HEK293T (cell line): ENCODE data around the gene TCF7L2.

Source experiments
- CTCF ChIA-PET: fragments of 350-600 bp; formaldehyde crosslinking; extraction: SDS; loops from one replicate; lab custom pipeline; 2021; ENCODE audit warnings: antibody characterized with exemption, inconsistent platforms; lab: Yijun Ruan, JAX
- POLR2A ChIA-PET: fragments of 350-600 bp; formaldehyde crosslinking; extraction: SDS; loops from one replicate; lab custom pipeline; 2020; ENCODE audit warnings: antibody characterized with exemption, inconsistent platforms; lab: Yijun Ruan, JAX
- DNase-seq: peaks from one replicate; pipeline ENCODE4 v3.0.0; 2012; ENCODE audit warnings: mixed read lengths; ENCODE audit errors: extremely low spot score
- ARNT ChIP-seq: fragments of 450-650 bp; IDR thresholded peaks from 2 replicates; pipeline ENCODE4 v1.6.1; 2017; ENCODE audit warnings: mild to moderate bottlenecking
- BHLHE40 ChIP-seq: fragments of 450-650 bp; IDR thresholded peaks from 2 replicates; pipeline ENCODE4 v1.6.1; 2016; ENCODE audit warnings: mild to moderate bottlenecking, moderate library complexity, borderline replicate concordance
- CTBP1 ChIP-seq: fragments of 450-650 bp; IDR thresholded peaks from 2 replicates; pipeline ENCODE4 v1.6.1; 2016; ENCODE audit warnings: borderline replicate concordance
- ELF4 ChIP-seq: fragments of 450-650 bp; IDR thresholded peaks from 2 replicates; pipeline ENCODE4 v1.6.1; 2017; ENCODE audit warnings: antibody characterized with exemption
- FOXA1 ChIP-seq: fragments of 450-650 bp; IDR thresholded peaks from 2 replicates; pipeline ENCODE4 v1.6.1; 2016; ENCODE audit warnings: mild to moderate bottlenecking
- FOXK2 ChIP-seq: fragments of 450-650 bp; IDR thresholded peaks from 2 replicates; pipeline ENCODE4 v1.6.1; 2016; ENCODE audit warnings: mild to moderate bottlenecking
- FOXM1 ChIP-seq: fragments of 450-650 bp; IDR thresholded peaks from 2 replicates; pipeline ENCODE4 v1.6.1; 2017; ENCODE audit warnings: mild to moderate bottlenecking, borderline replicate concordance
- L3MBTL2 ChIP-seq: fragments of 450-650 bp; conservative IDR thresholded peaks from 2 replicates; pipeline ENCODE4 v1.6.1; 2016; ENCODE audit warnings: mild to moderate bottlenecking
- LEF1 ChIP-seq: fragments of 450-650 bp; IDR thresholded peaks from 2 replicates; pipeline ENCODE4 v1.6.1; 2017; ENCODE audit warnings: mild to moderate bottlenecking, borderline replicate concordance
- NFRKB ChIP-seq: fragments of 450-650 bp; IDR thresholded peaks from 2 replicates; pipeline ENCODE4 v1.6.1; 2016; ENCODE audit warnings: mild to moderate bottlenecking, moderate library complexity
- SP1 ChIP-seq: fragments of 450-650 bp; IDR thresholded peaks from 2 replicates; pipeline ENCODE4 v1.6.1; 2017
- SUZ12 ChIP-seq: fragments of 450-650 bp; IDR thresholded peaks from 2 replicates; pipeline ENCODE4 v1.6.1; 2016; ENCODE audit warnings: mild to moderate bottlenecking
- TARDBP ChIP-seq: fragments of 450-650 bp; IDR thresholded peaks from 2 replicates; pipeline ENCODE4 v1.6.1; 2016
- ZNF384 ChIP-seq: fragments of 450-650 bp; IDR thresholded peaks from 2 replicates; pipeline ENCODE4 v1.6.1; 2016
- TF ChIP-seq, protein P1 (sequence below): fragments of 450-650 bp; IDR thresholded peaks from 2 replicates; pipeline ENCODE4 v1.6.1; 2016

Gene TCF7L2

DNA sequence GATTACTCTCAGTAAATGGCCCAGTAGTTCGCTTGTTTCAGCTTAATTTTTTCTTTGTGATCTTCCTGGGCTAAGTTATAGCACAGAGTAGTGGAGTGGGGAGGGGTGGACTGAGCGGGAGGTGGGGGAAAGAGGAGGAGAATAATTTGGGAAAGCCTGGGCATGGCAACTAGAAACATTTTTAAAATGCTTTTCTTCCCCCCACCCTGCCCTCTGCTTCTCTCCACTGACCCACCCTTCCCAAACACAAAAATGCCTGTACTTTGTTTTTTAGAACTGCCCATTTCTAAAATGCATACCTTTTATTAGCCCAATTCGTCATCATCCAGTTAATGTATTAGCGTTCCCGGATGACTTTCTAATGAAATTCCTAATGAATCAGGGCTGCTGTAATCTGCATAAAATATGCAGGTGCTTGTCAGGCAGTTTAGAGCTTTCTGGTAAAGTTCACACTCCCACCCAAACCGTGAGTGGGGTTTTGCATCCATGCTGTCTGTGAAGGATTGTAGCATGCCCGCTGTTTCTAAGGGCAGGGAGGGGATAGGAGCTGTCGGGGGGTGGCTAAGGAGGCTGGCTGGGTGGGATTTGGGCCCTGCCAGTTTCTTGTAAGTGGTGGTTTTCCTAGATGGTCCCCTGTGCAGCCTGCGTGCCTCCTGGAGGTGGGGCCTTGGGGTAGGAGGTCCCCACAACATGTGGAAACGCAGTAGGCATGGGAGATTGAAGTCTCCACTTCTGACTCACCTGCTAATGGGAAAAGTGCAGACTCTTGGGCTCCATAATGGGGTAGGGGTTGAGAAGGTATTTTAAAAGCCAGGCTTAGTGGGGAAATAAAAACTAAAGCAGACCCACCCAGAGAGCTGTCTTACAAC lies 190.3 kb downstream of the TCF7L2 start:
- TF ChIP-seq SP1 (no peak), SUZ12 (no peak), LEF1 (no peak), CTBP1 (no peak), FOXA1 (no peak), TARDBP (no peak), L3MBTL2 (no peak), BHLHE40 (no peak)
- TF ChIP-seq, protein P1, sequence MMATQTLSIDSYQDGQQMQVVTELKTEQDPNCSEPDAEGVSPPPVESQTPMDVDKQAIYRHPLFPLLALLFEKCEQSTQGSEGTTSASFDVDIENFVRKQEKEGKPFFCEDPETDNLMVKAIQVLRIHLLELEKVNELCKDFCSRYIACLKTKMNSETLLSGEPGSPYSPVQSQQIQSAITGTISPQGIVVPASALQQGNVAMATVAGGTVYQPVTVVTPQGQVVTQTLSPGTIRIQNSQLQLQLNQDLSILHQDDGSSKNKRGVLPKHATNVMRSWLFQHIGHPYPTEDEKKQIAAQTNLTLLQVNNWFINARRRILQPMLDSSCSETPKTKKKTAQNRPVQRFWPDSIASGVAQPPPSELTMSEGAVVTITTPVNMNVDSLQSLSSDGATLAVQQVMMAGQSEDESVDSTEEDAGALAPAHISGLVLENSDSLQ = no peak
- CTCF ChIA-PET = interaction anchor here (1.0 kb wide), 1 partner anchor 245 kb away, joined by 3 read pairs; no protein-coding TSS in a partner anchor
- DNase-seq = no peak
- POLR2A ChIA-PET = no interaction called here

DNA sequence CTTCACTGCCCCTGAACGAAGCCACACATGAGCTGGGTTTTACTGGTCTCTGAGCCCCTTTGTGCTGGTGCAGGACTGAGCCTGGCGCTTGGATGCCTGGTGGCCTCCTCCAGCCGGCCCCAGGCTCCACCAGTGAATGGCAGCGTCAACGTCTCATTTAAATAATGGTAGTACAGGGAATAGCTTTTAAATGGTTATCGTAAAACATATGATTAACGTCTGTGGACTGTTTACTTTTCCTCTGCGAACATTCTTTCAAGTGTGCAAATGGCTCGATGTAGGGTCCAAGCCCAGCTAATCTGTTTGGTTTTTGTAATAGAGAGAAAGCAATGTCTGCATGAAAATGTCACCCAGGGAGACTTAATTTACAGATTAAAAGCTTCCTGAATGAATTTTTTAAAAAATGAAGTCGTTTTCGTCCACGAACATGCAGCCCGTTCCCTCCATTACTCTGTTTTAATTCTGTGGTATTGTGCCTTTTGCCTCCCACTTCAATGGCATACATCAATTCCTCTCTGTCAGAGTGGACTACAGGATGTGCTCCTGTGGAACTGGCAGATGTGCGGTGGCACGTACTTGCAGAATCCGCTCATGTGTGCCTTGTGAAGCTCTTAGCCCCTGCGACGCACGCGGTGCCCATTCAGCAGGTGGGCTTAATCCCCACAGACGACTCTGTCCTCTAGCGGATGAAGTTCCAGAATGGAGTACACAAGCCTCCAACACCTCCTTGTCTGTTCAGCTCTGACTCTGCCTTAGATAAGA lies 192.7 kb downstream of the TCF7L2 start:
- CTCF ChIA-PET = interaction anchor here (1.3 kb wide), 1 partner anchor 242 kb away, joined by 4 read pairs; no protein-coding TSS in a partner anchor
- TF ChIP-seq, protein P1 = peak; percentile 74
- no peak for TF ChIP-seq BHLHE40
- DNase-seq = peak; percentile 55
- POLR2A ChIA-PET = no interaction called here

DNA sequence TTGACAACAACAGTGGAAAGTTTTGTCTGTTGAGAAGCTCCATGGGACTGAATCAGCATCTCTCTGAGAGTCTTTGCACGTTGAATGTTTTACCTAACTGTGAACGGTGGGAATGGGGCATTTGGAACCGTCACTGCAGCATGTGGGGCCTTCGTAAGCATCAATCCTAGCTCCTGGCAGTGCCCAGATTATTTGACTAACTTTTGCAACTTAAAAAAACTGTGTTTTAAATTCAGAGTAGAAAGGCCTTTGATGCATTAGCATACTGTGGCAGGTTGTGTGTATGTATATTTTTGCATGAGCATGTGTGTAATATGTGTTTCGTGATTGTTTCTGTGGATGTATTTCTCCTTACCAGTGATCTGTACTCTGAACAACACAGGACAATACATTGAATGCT lies 194.5 kb downstream of the TCF7L2 start:
- ChIA-PET POLR2A (no interaction called here), CTCF (no interaction called here)
- no peak for DNase-seq
- TF ChIP-seq SP1 (no peak), NFRKB (no peak), ELF4 (no peak), BHLHE40 (no peak), SUZ12 (no peak), CTBP1 (no peak), FOXK2 (no peak), LEF1 (no peak), TARDBP (no peak), L3MBTL2 (no peak), ARNT (no peak), FOXM1 (no peak), FOXA1 (no peak), ZNF384 (no peak)
- TF ChIP-seq, protein P1 = no peak

DNA sequence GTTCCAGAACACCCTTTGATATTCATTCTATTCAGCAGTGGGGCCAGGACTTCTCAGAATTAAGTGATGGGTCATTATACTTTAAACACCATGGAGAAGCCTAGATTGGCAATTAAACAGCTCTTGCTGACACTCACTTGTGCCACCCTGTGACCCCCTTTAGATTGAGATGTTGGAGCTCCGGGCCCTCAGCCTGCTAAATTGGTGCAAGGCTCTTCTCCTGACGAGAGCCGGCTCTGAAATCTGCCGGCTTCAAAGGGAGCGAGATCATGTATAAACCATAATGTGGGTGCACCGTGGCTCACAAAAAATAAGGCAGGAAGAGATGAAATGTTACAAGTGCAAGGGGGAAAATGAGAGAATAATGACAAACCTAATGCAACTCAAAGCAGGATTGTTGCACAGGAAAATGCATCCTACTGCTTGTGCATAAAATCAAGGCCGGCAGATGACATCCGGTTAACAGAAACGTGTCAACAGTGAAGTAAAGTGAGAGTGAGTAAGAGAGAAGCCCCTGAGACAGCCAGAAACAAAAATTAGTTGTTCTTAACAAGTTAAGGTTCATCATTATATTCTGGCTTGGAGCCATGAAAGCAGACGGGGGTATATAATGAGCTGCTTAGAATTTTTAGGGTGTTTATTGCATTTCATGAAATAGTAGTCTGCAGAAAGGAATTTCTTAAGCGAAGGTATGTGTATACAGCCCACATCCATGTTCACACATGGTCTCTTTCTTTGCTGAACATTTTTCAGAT lies 198.2 kb downstream of the TCF7L2 start:
- ChIA-PET POLR2A (no interaction called here), CTCF (no interaction called here)
- TF ChIP-seq SUZ12 (no peak), SP1 (no peak), ELF4 (no peak), L3MBTL2 (no peak), BHLHE40 (no peak), FOXK2 (no peak), LEF1 (no peak), CTBP1 (no peak)
- DNase-seq = no peak

DNA sequence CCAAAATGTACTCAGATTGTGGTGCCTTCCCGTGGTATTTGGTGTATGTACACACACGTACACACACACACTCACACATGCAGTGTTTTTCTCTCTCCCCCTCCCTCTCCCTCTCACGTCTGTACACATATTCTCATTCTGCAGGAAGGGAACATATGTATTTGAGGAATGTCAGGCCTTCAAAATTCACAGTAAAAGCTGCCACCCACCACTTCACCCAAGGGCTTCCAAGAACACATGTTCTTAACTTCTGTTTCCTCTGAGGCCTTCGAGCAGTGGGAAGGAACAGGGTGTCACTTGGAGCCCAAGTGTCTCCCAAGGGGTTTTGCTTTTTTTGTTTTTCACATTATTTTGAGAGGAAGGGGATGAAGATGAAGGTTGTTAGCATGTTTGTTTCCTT lies 198.9 kb downstream of the TCF7L2 start:
- no peak for DNase-seq
- no peak for TF ChIP-seq NFRKB
- no peak for TF ChIP-seq FOXK2
- no peak for TF ChIP-seq L3MBTL2
- no peak for TF ChIP-seq BHLHE40
- no peak for TF ChIP-seq ELF4
- ChIA-PET POLR2A (no interaction called here), CTCF (no interaction called here)

DNA sequence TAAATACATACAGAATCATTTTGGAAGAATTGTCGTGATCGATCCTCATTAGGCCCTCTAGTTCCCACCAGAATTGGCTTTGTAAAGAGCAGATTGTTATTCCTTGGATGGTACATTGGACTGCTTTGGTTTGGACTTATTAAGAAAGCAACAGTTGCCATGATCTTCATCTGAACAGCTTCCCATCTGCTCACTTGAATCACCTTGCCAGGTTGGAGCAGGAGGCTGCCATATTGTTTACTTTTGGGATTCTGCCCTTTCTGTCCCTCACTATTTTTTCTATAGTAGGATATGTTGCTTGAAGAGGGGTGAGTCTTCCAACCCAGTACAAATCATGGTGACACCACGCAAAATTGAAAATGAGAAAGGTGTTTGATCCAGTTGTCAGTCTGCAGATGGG lies 199.6 kb downstream of the TCF7L2 start:
- no peak for DNase-seq
- TF ChIP-seq L3MBTL2 (no peak), ZNF384 (no peak), LEF1 (no peak)
- POLR2A ChIA-PET = no interaction called here
- CTCF ChIA-PET = no interaction called here
